GM12874 (cell line): ENCODE data around the gene EDAR.

Experiments used
- TF ChIP-seq, protein P1 (sequence below): IDR thresholded peaks from 2 replicates; pipeline ENCODE4 v1.5.1; 2011; ENCODE audit warnings: low read depth, mild to moderate bottlenecking, control low read depth, low read length, moderate library complexity; ENCODE audit not compliant: insufficient read depth

Gene EDAR

DNA sequence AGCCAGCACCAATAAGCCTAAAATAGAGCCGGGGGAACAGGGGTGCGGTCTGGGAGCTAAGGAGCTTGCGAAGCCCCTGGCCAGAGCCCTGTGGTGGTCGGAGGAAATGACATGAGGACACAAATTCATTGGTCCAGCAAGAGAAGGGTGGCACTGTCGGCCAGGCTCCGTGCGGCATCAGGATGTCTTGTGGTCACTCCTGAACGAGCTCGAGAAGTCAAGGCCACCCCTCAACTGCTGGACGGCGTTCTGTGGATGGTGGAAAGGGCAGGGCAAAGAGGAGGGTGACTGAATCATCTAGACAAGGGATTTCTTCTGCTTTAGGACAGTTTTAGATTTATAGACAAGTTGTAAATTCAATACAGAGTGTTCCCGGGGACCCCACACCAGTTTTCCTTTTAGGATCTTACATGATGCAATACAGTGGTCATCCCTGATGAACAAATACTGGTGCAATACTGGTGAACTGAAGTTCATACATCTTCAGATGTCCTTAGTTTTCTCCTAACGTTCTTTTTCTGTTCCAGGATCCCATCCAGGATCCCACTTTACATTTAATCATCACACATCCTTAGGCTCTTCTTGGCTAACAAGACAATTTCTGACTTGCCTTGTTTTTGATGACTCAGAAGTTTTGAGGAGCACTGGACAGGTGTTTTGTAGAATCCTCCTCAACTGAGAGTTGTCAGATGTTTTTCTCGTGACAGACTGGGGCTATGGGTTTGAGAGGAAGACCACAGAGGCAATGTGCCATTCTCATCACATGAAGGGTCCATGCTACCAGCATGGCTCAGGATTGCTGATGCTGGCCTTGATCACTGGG is 13.2 kb downstream of the EDAR start:
- TF ChIP-seq, protein P1, sequence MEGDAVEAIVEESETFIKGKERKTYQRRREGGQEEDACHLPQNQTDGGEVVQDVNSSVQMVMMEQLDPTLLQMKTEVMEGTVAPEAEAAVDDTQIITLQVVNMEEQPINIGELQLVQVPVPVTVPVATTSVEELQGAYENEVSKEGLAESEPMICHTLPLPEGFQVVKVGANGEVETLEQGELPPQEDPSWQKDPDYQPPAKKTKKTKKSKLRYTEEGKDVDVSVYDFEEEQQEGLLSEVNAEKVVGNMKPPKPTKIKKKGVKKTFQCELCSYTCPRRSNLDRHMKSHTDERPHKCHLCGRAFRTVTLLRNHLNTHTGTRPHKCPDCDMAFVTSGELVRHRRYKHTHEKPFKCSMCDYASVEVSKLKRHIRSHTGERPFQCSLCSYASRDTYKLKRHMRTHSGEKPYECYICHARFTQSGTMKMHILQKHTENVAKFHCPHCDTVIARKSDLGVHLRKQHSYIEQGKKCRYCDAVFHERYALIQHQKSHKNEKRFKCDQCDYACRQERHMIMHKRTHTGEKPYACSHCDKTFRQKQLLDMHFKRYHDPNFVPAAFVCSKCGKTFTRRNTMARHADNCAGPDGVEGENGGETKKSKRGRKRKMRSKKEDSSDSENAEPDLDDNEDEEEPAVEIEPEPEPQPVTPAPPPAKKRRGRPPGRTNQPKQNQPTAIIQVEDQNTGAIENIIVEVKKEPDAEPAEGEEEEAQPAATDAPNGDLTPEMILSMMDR, result no peak

DNA sequence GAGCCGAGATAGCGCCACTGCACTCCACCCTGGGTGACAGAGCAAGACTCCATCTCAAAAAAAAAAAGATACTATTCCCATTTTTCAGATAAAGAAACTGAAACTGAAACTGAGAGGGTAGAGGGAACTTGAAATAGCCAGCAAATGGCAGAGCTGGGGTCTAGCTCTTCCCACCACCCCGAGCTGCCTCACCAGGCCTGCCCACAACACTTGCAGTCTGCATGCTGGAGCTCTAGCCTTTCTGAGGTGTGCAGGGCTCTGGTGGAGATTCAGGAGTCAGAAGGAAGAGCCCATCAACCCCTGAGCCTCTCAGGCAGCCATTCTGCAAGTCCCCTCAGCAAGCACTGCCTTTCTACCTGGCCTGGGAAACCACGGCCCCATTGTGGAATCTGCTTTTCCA is 14.3 kb downstream of the EDAR start:
- TF ChIP-seq, protein P1, result no peak

DNA sequence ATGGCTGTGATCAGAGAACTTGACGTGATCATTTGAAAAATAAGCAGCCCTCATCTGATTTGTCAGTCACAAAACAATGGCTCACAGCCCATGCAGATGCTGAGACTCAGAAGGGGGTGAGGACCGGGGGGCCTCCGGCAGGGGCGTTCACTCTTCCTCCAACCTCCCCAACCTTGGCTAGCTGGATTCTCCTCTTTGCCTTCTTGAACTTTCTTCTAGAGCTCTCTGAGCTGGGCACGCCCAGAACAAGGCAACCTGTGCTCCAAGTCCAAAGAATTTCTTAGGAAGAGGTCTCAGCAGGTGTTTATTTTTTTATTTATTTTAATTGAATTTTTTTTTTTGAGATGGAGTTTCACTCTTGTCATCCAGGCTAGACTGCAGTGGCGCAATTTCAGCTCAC is 16.4 kb downstream of the EDAR start:
- TF ChIP-seq, protein P1, result no peak

DNA sequence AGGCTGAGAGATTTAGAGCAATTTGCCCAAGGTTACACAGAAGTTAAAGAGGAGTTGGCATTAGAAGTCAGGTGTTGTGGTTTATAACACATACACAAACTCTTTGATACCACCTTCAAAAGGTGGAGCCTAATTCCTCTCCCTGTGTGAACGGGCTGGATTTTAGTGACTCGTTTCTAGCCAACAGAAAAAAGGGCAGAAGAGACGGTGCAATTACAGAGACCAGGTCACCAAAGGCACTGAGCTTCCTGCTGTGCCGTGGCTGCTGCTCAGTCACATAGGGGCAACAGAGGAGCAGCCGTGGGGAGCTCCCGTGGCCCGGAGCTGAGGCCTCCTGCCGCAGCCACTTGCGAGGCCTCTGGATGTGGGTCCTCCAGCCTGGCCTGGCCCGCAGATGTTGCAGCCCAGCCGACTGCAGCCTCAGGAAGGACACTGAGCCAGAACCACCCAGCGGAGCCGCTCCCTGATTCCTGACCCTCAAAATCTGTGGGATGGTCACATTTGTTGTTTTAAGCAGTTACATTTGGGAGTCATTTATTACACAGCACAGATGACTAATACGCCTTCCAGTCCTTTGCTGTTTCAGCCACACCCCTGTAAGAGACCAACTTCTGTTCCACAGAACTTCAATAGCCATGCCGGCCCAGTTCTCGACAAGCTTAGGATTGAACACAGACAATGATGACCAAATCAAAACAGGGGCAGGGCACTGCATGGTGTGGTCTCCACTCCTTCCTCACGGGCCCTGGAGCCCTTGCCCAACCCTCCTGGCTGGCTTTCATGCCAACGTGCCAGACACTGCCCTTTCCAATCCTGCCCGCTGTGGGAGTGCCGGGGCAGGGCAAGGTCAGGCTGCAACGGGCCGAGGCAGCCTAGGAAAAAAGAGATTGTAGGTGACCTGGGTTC is 17.1 kb downstream of the EDAR start:
- TF ChIP-seq, protein P1, result no peak

DNA sequence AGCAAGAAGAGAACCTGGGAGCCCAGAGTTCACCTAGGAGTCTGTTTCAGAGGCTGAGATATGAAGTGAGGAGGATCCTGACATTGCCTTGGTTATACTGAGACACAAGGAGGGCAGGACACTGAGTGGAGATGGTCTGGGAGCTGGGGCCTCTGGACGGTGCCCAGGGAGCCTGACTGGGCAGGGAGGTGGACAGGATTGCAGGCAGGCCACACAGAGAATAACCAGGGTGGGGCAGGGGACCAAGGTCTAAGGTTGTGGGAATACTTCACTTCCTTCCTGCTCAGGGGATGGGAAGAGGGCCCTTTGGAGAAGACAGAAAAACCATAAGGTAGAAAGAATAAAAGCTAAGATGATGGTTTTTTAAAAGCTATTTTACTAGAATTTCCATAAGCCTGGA is 18.7 kb downstream of the EDAR start:
- TF ChIP-seq, protein P1, result no peak

DNA sequence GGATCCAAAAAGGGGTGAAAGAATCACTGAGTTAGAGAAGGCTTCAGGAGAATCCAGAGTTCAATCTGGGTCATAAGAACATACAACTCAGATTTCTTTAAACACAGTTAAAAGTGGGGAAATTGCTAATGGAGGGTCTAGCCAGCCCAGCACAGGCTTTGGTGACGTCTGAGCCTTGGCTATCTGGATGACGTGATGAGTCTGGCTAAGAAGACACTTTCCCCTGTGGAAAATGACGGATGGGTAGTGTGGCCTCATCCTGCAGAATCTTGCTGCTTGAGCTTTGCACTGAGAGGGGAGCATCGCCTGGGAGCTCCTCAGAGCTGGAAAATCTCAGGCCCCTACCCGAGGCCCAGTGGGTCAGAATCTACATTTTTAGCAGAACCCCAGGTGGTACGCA is 19.2 kb downstream of the EDAR start:
- TF ChIP-seq, protein P1, result no peak

DNA sequence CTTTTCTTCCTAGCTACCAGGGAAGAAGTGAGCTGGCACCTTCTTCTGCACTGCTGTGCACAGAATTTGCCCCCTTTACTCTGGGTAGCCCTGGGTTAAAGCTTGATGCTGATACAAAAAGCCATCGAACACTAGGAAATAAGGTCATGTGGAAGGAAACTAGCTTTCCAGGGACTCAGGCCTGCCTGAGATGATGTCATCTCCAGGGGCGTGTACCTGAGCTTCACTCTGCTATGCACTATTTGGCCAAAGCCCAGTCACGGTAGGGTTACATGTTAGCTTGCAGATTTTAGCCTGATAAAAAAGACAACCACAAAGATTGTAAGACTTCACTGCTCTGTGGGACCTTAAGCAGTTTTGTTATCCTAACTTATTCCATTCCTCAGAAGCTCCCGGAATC is 20.4 kb downstream of the EDAR start:
- TF ChIP-seq, protein P1, result no peak
